Measurements from ENCODE around the gene ATG4D. TPM values are rescaled to one million over a fixed set of nuclear protein-coding genes. Genes with fewer than 3 reads are reported as not detected.

The ATG4D gene
- total RNA-seq, 4 donors from 2014 or later = 58.5 to 106 (median 71.4) TPM

GRCh38 chr19:10593148-10593547 lies 49.4 kb downstream of the ATG4D start:
- intact Hi-C loops (cut with DNase I; ENCODE audit: low total_unique reads) = no loop called here
- DNase-seq (ENCODE audit: low spot score in 2 of 2) = no peak
- H3K4me3 ChIP-seq (ENCODE audit: low read depth, poor library complexity, severe bottlenecking) = no peak overlapping the region
- 88 to 89% methylated on average over 7 of the region's 7 CpGs for WGBS, 2 donors
- TF ChIP-seq CTCF (IDR thresholded peaks at IDR 0.05) (no peak), POLR2A (IDR thresholded peaks at IDR 0.05) (no peak)

GRCh38 chr19:10593820-10594637 lies 50.3 kb downstream of the ATG4D start:
- H3K4me3 ChIP-seq (ENCODE audit: low read depth, poor library complexity, severe bottlenecking) = no peak overlapping the region
- TF ChIP-seq POLR2A (IDR thresholded peaks at IDR 0.05) = no peak
- no peak for TF ChIP-seq CTCF (IDR thresholded peaks at IDR 0.05)
- intact Hi-C loops (cut with DNase I; ENCODE audit: low total_unique reads) = no loop called here
- DNase-seq (ENCODE audit: low spot score in 2 of 2) = peak; percentile 56 to 93
- WGBS, 2 donors = 49 to 55% methylated on average over 9 of the region's 9 CpGs

GRCh38 chr19:10600149-10600548 lies 56.4 kb downstream of the ATG4D start:
- intact Hi-C loops (cut with DNase I; ENCODE audit: low total_unique reads) = no loop called here
- H3K4me3 ChIP-seq (ENCODE audit: low read depth, poor library complexity, severe bottlenecking) = no peak overlapping the region
- no peak for DNase-seq (ENCODE audit: low spot score in 2 of 2)
- WGBS, 2 donors = 94 to 95% methylated on average over 5 of the region's 5 CpGs
- TF ChIP-seq POLR2A (IDR thresholded peaks at IDR 0.05) (no peak), CTCF (IDR thresholded peaks at IDR 0.05) (no peak)

GRCh38 chr19:10601999-10602329 lies 58.3 kb downstream of the ATG4D start:
- DNase-seq (ENCODE audit: low spot score in 2 of 2) = no peak
- H3K4me3 ChIP-seq (ENCODE audit: low read depth, poor library complexity, severe bottlenecking) = no peak overlapping the region
- TF ChIP-seq CTCF (IDR thresholded peaks at IDR 0.05) (no peak), POLR2A (IDR thresholded peaks at IDR 0.05) (no peak)
- intact Hi-C loops (cut with DNase I; ENCODE audit: low total_unique reads) = no loop called here
- WGBS, 2 donors = 22 to 23% methylated on average over 7 of the region's 7 CpGs

- peak; percentile 77 to 97 for DNase-seq (ENCODE audit: low spot score in 2 of 2)
- TF ChIP-seq POLR2A (IDR thresholded peaks at IDR 0.05) (no peak), CTCF (IDR thresholded peaks at IDR 0.05) (no peak)
- intact Hi-C loops (cut with DNase I; ENCODE audit: low total_unique reads) = no loop called here
- H3K4me3 ChIP-seq (ENCODE audit: low read depth, poor library complexity, severe bottlenecking) = peak overlapping the region; percentile 68
- WGBS, 2 donors = 0 to 1% methylated on average over 32 to 35 of the region's 76 CpGs
Observed at GRCh38 chr19:10602330-10603083, 58.8 kb downstream of the ATG4D start.

MicroRNAs within 50 kb of the gene (microRNA counts, 767-probe panel; counts per million panel counts)
- 0 to 358 counts per million in 2 donors for microRNA hsa-miR-1238

Small RNA genes within 50 kb of the gene (microRNA-seq; reads per million reads assigned to microRNA genes)
- gene MIR1238 (ENCODE audit: borderline number of aligned reads in 1 of 2, borderline replicate concordance in 2 of 2) = 0 reads per million in 2 donors

Other genes with a start within 250 kb of the ATG4D start
- 1 to 10 TPM in 3 of 4 donors, not detected in 1; 2.2 to 3.8 (median 2.8) TPM for gene ZGLP1, start 234.1 kb upstream of the ATG4D start, total RNA-seq
- 10 to 100 TPM; 10.3 to 20.7 (median 18.2) TPM for gene FDX2, start 227.9 kb upstream of the ATG4D start, total RNA-seq
- 10 to 100 TPM; 14.2 to 22.5 (median 19.2) TPM for gene RAVER1, start 210.4 kb upstream of the ATG4D start, total RNA-seq
- gene ICAM3, start 204.3 kb upstream of the ATG4D start, total RNA-seq = 10 to 100 TPM in 1 of 4 donors, 1 to 10 TPM in 3; 3.8 to 10.2 (median 5.1) TPM
- 100 to 1,000 TPM in 1 of 4 donors, 10 to 100 TPM in 3; 48.2 to 115 (median 64.8) TPM for gene TYK2, start 163.3 kb upstream of the ATG4D start, total RNA-seq
- gene CDC37, start 140.4 kb upstream of the ATG4D start, total RNA-seq = 100 to 1,000 TPM in 3 of 4 donors, 10 to 100 TPM in 1; 92.8 to 142 (median 120) TPM
- gene PDE4A, start 123.4 kb upstream of the ATG4D start, total RNA-seq = 1 to 10 TPM; 4.1 to 6.8 (median 5.7) TPM
- 100 to 1,000 TPM in 1 of 4 donors, 10 to 100 TPM in 3; 81.6 to 102 (median 89.0) TPM for gene KEAP1, start 40.5 kb upstream of the ATG4D start, total RNA-seq
- 10 to 100 TPM; 34.9 to 64.0 (median 42.3) TPM for gene S1PR5, start 26.5 kb upstream of the ATG4D start, total RNA-seq
- gene KRI1, start 22.1 kb downstream of the ATG4D start, total RNA-seq = 10 to 100 TPM; 23.8 to 59.3 (median 29.4) TPM
- gene CDKN2D, start 25.1 kb downstream of the ATG4D start, total RNA-seq = 10 to 100 TPM; 11.4 to 14.8 (median 12.8) TPM
- 10 to 100 TPM; 61.3 to 70.3 (median 63.8) TPM for gene AP1M2, start 43.4 kb downstream of the ATG4D start, total RNA-seq
- gene SLC44A2, start 81.6 kb downstream of the ATG4D start, total RNA-seq = 100 to 1,000 TPM; 100 to 180 (median 129) TPM
- gene ILF3, start 110.4 kb downstream of the ATG4D start, total RNA-seq = 100 to 1,000 TPM in 2 of 4 donors, 10 to 100 TPM in 2; 71.8 to 122 (median 97.3) TPM
- gene QTRT1, start 157.5 kb downstream of the ATG4D start, total RNA-seq = 10 to 100 TPM; 25.1 to 33.7 (median 31.0) TPM
- 100 to 1,000 TPM; 182 to 245 (median 218) TPM for gene DNM2, start 174.2 kb downstream of the ATG4D start, total RNA-seq